ENCODE results near the gene TNFSF10.
A peak's percentile ranks its signal among the peaks of the same experiment; 100 is the strongest.

Gene TNFSF10

DNA sequence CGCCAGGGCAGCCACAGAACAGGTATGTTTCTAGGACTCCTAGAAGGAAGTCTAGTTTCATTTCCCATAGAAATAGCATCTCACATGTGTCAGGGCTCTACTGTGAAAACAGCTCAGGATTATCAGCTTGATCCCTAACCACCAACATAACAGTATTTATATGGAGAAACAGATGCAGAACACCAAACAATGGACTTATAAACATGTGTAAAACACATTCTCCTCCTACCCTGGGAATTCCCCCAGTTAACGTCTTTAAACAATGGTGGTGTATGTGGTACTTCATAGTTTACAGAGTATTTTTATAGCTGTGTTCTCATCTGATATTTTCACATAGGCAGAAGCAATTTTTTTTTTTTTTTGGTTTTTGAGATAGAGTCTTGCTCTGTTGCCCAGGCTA lies 9.7 kb downstream of the TNFSF10 start:
- no peaks in the 10 kb centered on the region for H3K79me2 ChIP-seq (ENCODE audit: insufficient read depth, low read length)
- no peaks in the 10 kb centered on the region for H3K9me3 ChIP-seq (ENCODE audit: insufficient read depth, low read depth, low read length)
- no peak overlapping the region for H3K9ac ChIP-seq (ENCODE audit: low read depth, low read length, poor library complexity, severe bottlenecking)
- no peaks in the 10 kb centered on the region for H3K36me3 ChIP-seq (ENCODE audit: insufficient read depth, low read length)
- H3F3A ChIP-seq (ENCODE audit: low read depth): no peaks in the 10 kb centered on the region; the same call in 1 of the 2 replicates
- TF ChIP-seq EZH2phosphoT487 (IDR thresholded peaks at IDR 0.05; ENCODE audit: borderline replicate concordance): no peak
- TF ChIP-seq, protein P1, sequence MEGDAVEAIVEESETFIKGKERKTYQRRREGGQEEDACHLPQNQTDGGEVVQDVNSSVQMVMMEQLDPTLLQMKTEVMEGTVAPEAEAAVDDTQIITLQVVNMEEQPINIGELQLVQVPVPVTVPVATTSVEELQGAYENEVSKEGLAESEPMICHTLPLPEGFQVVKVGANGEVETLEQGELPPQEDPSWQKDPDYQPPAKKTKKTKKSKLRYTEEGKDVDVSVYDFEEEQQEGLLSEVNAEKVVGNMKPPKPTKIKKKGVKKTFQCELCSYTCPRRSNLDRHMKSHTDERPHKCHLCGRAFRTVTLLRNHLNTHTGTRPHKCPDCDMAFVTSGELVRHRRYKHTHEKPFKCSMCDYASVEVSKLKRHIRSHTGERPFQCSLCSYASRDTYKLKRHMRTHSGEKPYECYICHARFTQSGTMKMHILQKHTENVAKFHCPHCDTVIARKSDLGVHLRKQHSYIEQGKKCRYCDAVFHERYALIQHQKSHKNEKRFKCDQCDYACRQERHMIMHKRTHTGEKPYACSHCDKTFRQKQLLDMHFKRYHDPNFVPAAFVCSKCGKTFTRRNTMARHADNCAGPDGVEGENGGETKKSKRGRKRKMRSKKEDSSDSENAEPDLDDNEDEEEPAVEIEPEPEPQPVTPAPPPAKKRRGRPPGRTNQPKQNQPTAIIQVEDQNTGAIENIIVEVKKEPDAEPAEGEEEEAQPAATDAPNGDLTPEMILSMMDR (conservative IDR thresholded peaks at IDR 0.05; ENCODE audit: low read length): no peak
- H3K4me1 ChIP-seq (ENCODE audit: insufficient read depth, low read length, poor library complexity, severe bottlenecking): peaks cover 25% of the 10 kb centered on the region
- no peaks in the 10 kb centered on the region for H4K20me1 ChIP-seq (ENCODE audit: insufficient read depth, low read length, poor library complexity, severe bottlenecking)
- no peak overlapping the region for H3K4me2 ChIP-seq (ENCODE audit: low read depth, low read length, poor library complexity, severe bottlenecking)
- H3K4me3 ChIP-seq (ENCODE audit: low read length, poor library complexity, severe bottlenecking): no peak overlapping the region
- no peaks in the 10 kb centered on the region for H3K9me2 ChIP-seq (replicated peaks; ENCODE audit: low read depth, low read length)
- H2AFZ ChIP-seq (ENCODE audit: low read length): no peak overlapping the region
- no peaks in the 10 kb centered on the region for H3K27me3 ChIP-seq (ENCODE audit: insufficient read depth, low read length, poor library complexity, severe bottlenecking)

DNA sequence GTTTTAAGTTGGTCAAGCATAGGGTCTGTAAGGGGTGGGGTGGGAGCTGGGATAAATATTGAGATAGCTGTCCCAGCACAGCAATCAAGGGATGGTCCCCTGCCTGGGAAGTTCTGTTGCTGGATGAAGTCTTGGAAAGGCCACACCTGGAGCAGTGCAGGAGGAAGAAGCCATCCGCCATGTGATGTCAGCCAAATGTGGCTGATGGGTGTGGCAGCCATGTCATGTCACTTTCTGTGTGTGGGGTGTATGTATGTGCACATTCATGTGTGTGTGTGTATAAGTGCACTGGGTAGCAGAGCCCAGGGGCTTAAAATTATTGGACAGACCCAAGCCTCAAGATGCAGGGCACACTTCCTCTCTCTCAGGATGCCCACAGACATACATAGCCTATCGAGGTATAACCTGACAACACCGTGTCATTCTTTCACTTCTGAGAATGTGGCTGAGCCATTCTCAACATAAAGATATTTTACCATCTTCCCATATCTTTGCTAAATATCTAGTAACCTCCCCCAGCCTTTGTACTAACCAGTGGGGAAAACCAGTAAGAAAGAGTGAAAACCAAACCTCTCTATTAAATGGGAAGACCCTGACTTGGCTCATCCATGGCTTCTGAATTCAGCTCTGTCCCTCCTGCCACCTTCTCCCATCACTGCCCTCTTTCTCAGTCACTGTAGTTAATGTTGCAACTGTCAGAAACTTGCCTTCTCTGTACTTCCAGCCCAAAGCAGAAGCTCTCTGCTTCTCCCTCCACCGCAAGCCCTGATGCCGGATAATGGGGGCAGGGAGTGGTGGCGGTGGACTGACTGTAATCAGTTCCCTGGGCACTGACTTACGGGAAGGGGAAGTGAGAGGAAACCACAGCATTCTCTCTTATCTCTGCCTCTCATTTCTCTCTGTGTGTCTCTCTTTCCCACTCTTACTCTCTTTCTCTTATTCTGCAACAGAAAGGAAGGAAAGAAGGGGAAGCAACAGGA lies 11.2 kb downstream of the TNFSF10 start:
- Histone ChIP-seq H3K36me3 (ENCODE audit: insufficient read depth, low read length) (no peaks in the 10 kb centered on the region), H3K27me3 (ENCODE audit: insufficient read depth, low read length, poor library complexity, severe bottlenecking) (no peaks in the 10 kb centered on the region), H2AFZ (ENCODE audit: low read length) (no peak overlapping the region), H3K4me3 (ENCODE audit: low read length, poor library complexity, severe bottlenecking) (peak overlapping the region; percentile 65), H3K79me2 (ENCODE audit: insufficient read depth, low read length) (no peaks in the 10 kb centered on the region), H3F3A (ENCODE audit: low read depth) (no peaks in the 10 kb centered on the region; the same call in 1 of the 2 replicates), H4K20me1 (ENCODE audit: insufficient read depth, low read length, poor library complexity, severe bottlenecking) (no peaks in the 10 kb centered on the region), H3K9me2 (replicated peaks; ENCODE audit: low read depth, low read length) (no peaks in the 10 kb centered on the region), H3K9ac (ENCODE audit: low read depth, low read length, poor library complexity, severe bottlenecking) (peak overlapping the region; percentile 16), H3K9me3 (ENCODE audit: insufficient read depth, low read depth, low read length) (no peaks in the 10 kb centered on the region), H3K4me2 (ENCODE audit: low read depth, low read length, poor library complexity, severe bottlenecking) (peak overlapping the region; percentile 77), H3K4me1 (ENCODE audit: insufficient read depth, low read length, poor library complexity, severe bottlenecking) (peaks cover 20% of the 10 kb centered on the region)
- TF ChIP-seq EZH2phosphoT487 (IDR thresholded peaks at IDR 0.05; ENCODE audit: borderline replicate concordance): no peak
- TF ChIP-seq, protein P1 (conservative IDR thresholded peaks at IDR 0.05; ENCODE audit: low read length): no peak

- TF ChIP-seq, protein P1 (conservative IDR thresholded peaks at IDR 0.05; ENCODE audit: low read length): no peak
- TF ChIP-seq EZH2phosphoT487 (IDR thresholded peaks at IDR 0.05; ENCODE audit: borderline replicate concordance): no peak
Measured at GRCh38 chr3:172506094-172506493, 17.1 kb downstream of the TNFSF10 start.

More at GRCh38 chr3:172506094-172506493, 17.1 kb downstream of the TNFSF10 start:
- Histone ChIP-seq H3K27me3 (ENCODE audit: insufficient read depth, low read length, poor library complexity, severe bottlenecking) (no peaks in the 10 kb centered on the region), H4K20me1 (ENCODE audit: insufficient read depth, low read length, poor library complexity, severe bottlenecking) (no peaks in the 10 kb centered on the region), H3K9me2 (replicated peaks; ENCODE audit: low read depth, low read length) (no peaks in the 10 kb centered on the region), H3F3A (ENCODE audit: low read depth) (no peaks in the 10 kb centered on the region), H3K36me3 (ENCODE audit: insufficient read depth, low read length) (0 out of 2 replicates have a peak, but pooled peaks cover 5% of the 10 kb centered on the region), H3K79me2 (ENCODE audit: insufficient read depth, low read length) (no peaks in the 10 kb centered on the region), H3K4me1 (ENCODE audit: insufficient read depth, low read length, poor library complexity, severe bottlenecking) (no peaks in the 10 kb centered on the region), H3K9me3 (ENCODE audit: insufficient read depth, low read depth, low read length) (no peaks in the 10 kb centered on the region), H3K4me2 (ENCODE audit: low read depth, low read length, poor library complexity, severe bottlenecking) (no peak overlapping the region), H3K4me3 (ENCODE audit: low read length, poor library complexity, severe bottlenecking) (no peak overlapping the region), H3K9ac (ENCODE audit: low read depth, low read length, poor library complexity, severe bottlenecking) (no peak overlapping the region), H2AFZ (ENCODE audit: low read length) (no peak overlapping the region)

All from Loucy (cell line).